NK-92 (cell line): ENCODE results near the gene NEGR1.

Source experiments
- DNase-seq: peaks from one replicate; lab custom pipeline; 2025; ENCODE audit not compliant: unreplicated experiment; lab: John Stamatoyannopoulos, UW

The NEGR1 gene

GRCh38 chr1:71417421-71417820, 864.9 kb downstream of the NEGR1 start:
- no peak for DNase-seq

DNA sequence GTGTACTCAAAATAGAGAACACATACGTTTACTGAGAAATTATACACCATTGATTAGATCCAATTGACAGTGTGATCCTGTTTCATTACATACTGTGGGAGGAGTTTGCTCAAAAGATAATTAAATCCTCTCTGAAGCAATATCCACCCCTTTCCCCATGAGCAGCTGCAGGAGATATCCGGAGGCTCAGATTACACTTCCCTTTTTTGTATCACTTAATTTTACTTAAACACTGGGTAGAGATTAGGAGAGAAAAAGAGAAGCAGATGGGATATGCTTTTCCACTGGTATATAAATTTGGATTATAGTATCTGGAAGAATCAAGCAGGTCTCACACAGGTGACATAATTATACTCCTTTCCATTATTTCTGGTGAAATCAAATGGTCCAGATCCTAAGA, 868.2 kb downstream of the NEGR1 start:
- DNase-seq = no peak

- DNase-seq = no peak
Observed at GRCh38 chr1:71413441-71414175, 868.7 kb downstream of the NEGR1 start.

GRCh38 chr1:71400050-71400449, 882.3 kb downstream of the NEGR1 start:
- no peak for DNase-seq

DNA sequence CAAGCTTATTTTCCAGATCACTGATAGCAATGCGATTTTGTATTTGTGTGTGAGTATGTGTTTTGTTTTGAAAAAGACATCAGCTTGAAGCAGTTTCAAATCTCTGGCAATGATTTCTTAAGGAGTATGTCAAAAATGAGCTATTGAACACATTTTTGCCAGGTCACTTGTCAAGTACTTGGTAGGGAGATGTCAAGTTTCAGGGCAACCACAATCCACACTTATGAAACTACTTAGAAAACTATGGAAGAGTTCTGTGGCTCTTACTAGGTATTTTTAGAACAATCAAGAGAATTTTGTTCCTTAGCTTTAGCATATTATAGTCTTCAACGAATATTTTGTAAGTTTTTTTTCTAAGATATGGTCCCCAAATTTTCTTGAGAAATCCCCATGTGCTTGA, 882.7 kb downstream of the NEGR1 start:
- DNase-seq = no peak

DNA sequence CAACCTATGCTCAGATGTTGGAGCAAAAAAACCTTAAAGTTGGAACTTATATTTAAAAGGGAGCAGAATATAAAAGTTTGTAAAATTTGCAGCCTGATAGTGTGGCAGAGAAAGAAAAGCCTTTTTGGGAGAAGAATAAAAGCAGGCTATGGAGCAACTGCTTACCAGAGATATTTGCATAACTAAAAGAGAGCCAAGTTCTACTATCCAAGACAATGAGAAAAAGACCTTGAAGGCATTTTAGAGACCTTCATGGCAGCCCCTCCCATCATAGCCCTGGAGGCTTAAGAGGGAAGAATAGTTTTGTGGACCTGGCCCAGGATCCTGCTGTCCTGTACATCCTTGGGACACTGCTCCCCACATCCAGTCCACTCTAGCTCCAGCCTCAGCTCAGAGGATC, 889.0 kb downstream of the NEGR1 start:
- no peak for DNase-seq

GRCh38 chr1:71390518-71390917, 891.8 kb downstream of the NEGR1 start:
- DNase-seq = no peak

- no peak for DNase-seq
Observed at GRCh38 chr1:71377886-71378285, 904.5 kb downstream of the NEGR1 start.

DNA sequence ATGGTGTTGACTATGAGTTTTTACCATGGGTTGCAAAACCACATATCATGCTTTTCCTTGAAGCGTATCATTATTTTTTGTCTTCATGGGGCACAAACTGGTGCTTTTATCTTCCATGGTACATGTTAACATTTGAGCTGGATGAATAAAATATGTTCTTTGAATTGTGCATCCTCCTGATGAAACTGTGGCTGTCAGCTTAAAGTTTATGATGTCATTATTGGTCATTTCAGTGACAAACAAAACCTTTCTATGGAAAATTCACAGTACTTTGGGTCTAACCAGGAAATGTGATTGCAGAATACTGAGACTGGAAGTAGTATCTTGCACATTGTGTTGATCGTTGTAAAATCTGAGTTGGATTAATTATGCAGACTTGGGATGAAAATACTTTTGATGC, 909.8 kb downstream of the NEGR1 start:
- DNase-seq = no peak

DNA sequence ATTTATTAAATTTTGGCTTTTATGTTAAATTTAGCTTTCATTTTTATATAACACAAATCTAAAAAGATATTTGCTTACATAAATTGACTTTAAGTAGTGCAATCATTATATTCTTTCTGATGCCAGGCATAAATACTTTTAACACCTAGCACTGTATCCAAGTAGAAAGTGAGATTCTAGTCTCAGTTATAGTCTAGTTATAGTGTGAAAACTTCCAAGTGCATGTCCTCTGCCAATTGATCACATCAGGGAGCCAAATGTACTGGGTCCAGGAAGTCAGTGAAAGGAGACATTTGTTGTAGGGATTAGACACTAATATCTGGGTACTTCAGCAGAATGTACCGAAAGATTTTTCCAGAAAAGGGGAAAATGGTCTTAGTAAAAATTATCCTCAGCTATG, 910.8 kb downstream of the NEGR1 start:
- no peak for DNase-seq

DNA sequence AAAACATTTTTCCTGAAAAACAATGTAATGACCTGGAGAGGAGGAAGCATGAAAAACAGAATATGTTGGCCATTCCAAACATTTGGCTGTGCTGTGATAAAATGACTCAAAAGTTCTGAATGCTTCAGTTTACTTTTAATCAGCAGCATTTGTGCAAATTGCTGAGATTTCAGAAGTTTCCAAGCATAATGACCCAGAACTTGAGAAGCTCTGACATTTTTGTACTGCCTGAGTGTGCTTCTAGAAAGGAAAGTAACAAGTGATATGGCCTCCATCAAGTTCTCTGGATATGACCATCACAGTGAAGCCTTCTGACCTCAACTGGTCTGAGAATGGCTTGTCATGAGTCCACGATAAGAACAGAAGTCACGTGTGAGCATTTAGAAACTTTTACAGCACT, 918.1 kb downstream of the NEGR1 start:
- no peak for DNase-seq

GRCh38 chr1:71362691-71363090, 919.6 kb downstream of the NEGR1 start:
- DNase-seq = no peak

DNA sequence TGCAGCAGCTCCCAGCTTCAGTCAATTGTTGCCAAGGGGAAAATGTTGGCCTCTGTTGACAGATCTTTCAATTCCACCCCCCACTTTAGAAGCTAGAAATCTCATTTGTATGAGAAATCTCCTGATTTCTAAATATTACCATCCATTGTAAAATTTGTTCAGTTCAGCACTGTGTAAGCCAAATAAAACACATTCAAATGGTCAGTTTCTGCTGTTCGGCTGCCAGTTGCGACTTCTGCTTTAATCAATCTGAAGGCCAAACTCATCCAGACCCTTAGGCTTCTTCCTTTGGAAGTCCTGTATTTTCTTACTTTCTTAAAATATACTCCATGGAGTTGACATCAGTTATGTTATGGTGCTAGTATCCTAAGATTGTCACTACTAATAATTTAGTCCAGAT, 920.3 kb downstream of the NEGR1 start:
- no peak for DNase-seq

DNA sequence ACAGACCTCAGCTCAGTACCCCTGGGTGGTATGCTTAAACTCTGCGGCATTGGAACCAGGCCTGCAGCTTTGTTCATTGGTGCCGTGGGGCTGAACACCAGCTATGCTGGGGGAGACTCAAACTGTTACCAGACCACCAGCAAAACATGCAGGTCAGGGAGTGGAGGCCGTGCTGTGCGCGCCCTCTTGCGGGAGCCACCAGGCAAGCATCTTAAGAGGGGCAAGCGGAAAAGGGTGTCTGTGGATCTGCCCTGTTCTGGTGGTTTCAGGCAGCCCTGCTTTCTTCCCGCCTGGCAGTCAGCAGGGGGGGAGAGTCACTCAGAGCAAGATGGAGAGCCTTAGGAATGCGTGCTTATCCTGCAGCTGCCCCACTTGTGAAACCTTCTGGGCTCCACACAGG, 924.6 kb downstream of the NEGR1 start:
- no peak for DNase-seq

DNA sequence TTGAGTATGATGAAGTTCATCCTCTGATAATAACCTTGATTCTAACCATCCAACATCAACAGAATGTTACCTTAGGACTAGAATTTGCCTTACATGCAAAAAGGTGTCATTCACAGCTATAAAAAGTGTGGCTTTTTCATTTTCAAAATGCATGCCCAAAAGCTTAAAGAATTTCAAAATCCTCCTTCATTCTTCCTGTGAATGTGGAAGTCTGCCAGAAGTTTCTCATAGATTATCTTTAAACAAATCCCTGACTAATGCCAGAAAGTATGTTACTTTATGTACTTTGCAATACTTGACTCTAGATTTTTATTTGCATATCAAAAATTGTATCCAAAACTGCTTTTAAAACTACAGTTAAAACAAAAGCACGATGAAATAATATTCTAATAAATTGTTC, 930.9 kb downstream of the NEGR1 start:
- no peak for DNase-seq

DNA sequence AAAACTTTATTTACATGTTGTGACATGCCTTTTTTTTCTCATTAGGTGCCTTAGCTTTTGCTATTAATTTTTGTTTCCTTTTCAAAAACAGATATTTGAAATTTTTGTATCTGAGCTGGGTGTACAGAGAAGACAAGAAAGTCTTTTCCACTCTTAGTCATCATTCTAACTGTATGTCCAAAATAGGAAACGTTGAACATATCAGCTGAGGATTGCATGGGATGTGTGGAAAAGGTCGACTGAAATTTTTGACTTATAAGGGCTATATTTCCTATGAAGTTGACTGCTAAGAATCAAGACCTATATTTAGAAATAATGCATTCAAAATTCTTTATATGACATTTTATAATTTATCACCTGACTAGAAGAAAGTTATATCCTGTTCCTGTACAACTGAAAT, 931.5 kb downstream of the NEGR1 start:
- DNase-seq = no peak

DNA sequence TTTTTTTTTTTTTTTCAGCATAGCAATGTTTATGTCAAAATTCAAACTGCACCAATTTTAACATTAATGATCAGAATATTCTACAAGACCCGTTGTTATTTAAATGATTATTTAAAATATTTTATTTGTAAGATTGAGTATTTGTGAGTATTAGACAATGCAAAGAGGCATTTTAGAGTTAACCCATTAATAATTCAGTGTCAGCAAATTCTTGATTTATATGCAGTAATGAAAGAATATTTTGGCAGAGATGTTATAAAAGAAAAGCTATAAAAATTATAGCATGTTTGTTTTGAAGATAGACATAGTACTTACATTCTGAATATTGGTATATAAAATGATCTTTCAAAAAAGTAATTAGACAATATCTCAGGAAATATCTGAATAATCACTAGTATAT, 932.0 kb downstream of the NEGR1 start:
- no peak for DNase-seq
